NCI-H774 (cell line): ENCODE data around the gene BCAR1.
"Not testable (repeated sequence)": the region's sequence is repeated elsewhere in the genome, so short reads cannot be mapped to it uniquely, and the experiment has no call there.

Source experiments
- DNase-seq: peaks from one replicate; lab custom pipeline; 2025; lab: John Stamatoyannopoulos, UW

The BCAR1 gene

GRCh38 chr16:75224306-75225082 lies 26.9 kb downstream of the BCAR1 start:
- DNase-seq: no peak

- not testable (repeated sequence) for DNase-seq
Measured at GRCh38 chr16:75223129-75223528, 28.3 kb downstream of the BCAR1 start.

- DNase-seq: no peak
Measured at GRCh38 chr16:75222271-75222783, 29.1 kb downstream of the BCAR1 start.

GRCh38 chr16:75219838-75220237 lies 31.6 kb downstream of the BCAR1 start:
- no peak for DNase-seq

- no peak for DNase-seq
Measured at GRCh38 chr16:75219088-75219487, 32.3 kb downstream of the BCAR1 start.

GRCh38 chr16:75218256-75219076 lies 33.0 kb downstream of the BCAR1 start, which contains the start of gene CTRB1:
TSS of gene CTRB1 (plus strand) at chr16:75218988. CDS start at chr16:75219008, 20 bp downstream.
- DNase-seq: no peak

- DNase-seq: no peak
Measured at GRCh38 chr16:75217389-75217851, 34.0 kb downstream of the BCAR1 start.

- DNase-seq: no peak
Measured at GRCh38 chr16:75216576-75216975, 34.8 kb downstream of the BCAR1 start.

- DNase-seq: no peak
Measured at GRCh38 chr16:75216127-75216526, 35.3 kb downstream of the BCAR1 start.

GRCh38 chr16:75211286-75211685 lies 40.1 kb downstream of the BCAR1 start:
- not testable (repeated sequence) for DNase-seq

- no peak for DNase-seq
Measured at GRCh38 chr16:75209944-75210343, 41.5 kb downstream of the BCAR1 start.

- not testable (repeated sequence) for DNase-seq
Measured at GRCh38 chr16:75209514-75209913, 41.9 kb downstream of the BCAR1 start.

- DNase-seq: no peak
Measured at GRCh38 chr16:75208861-75209505, 42.4 kb downstream of the BCAR1 start.

- DNase-seq: no peak
Measured at GRCh38 chr16:75208242-75208825, 43.1 kb downstream of the BCAR1 start.

GRCh38 chr16:75207831-75208230 lies 43.6 kb downstream of the BCAR1 start:
- DNase-seq: no peak

GRCh38 chr16:75206749-75207451 lies 44.5 kb downstream of the BCAR1 start, which contains the start of gene CTRB2:
TSS of gene CTRB2 (minus strand) at chr16:75207161. CDS start at chr16:75207141, 20 bp downstream.
- no peak for DNase-seq

- not testable (repeated sequence) for DNase-seq
Measured at GRCh38 chr16:75205961-75206748, 45.3 kb downstream of the BCAR1 start.

- DNase-seq: not testable (repeated sequence)
Measured at GRCh38 chr16:75205438-75205837, 46.0 kb downstream of the BCAR1 start.

GRCh38 chr16:75204905-75205304 lies 46.5 kb downstream of the BCAR1 start:
- not testable (repeated sequence) for DNase-seq

GRCh38 chr16:75204410-75204758 lies 47.0 kb downstream of the BCAR1 start:
- DNase-seq: no peak
